GM18870 (cell line): ENCODE results near the gene SEC16A.
"Not testable (repeated sequence)": the region's sequence is repeated elsewhere in the genome, so short reads cannot be mapped to it uniquely, and the experiment has no call there.

Experiments used
- ATAC-seq: cut with Tn5 transposase; IDR thresholded peaks from one replicate; pipeline ENCODE4 v1.9.1; 2021; ENCODE audit warnings: moderate library complexity; ENCODE audit not compliant: unreplicated experiment

The SEC16A gene

GRCh38 chr9:136424750-136425362, 58.0 kb downstream of the SEC16A start:
- ATAC-seq: no peak

DNA sequence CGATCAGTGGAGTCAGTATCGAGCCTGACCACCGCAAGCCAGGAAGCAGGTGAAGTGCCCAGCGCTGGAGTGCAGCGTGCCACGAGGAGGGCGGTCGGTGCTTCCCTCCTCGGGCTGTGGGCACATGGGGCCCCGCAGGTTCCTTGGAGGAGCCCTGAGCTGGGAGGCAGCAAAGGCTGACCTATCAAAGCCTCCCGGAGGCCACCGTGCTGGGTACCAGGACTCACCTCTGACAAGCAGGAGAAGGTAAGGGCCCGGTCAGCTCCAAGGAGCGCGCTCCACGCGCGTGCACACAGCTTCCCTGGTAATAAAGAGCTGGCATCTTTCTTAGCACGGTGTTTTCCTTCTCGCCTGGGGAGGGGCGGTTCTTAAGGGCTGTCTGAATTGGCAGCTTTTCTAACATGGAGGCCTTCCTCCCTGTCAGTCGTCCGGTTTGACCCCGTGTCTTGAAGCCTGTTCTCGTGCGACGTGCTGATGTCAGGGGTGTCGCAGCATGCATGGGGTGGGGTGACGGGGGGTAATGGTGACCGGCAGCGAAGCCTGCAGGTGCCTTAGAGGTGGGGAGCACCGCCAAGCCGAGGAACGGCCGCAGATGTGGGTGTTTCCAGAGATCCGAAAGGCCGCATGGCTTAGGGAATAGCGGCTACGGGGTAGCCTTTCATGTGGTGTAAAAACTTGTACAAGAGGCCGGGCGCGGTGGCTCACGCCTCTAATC, 59.3 kb downstream of the SEC16A start:
- no peak for ATAC-seq

- ATAC-seq: no peak
These were observed 60.0 kb downstream of the SEC16A start for GRCh38 chr9:136422876-136423275.

DNA sequence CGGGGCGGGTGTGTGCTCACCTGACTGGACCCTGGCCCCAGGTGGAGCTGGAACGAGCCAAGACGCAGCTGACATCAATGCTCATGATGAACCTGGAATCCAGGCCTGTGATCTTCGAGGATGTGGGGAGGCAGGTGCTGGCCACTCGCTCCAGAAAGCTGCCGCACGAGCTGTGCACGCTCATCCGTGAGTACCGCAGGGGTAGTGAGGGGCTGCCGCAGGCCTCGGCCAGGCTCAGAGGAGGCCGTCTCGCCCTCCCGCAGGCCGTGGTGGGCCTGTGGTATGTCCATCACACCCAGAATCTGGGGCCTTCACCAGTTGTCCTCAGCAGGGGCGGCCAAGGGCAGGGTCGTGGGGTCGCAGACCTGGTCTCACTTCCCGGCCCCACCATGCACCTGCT, 61.0 kb downstream of the SEC16A start:
- no peak for ATAC-seq

DNA sequence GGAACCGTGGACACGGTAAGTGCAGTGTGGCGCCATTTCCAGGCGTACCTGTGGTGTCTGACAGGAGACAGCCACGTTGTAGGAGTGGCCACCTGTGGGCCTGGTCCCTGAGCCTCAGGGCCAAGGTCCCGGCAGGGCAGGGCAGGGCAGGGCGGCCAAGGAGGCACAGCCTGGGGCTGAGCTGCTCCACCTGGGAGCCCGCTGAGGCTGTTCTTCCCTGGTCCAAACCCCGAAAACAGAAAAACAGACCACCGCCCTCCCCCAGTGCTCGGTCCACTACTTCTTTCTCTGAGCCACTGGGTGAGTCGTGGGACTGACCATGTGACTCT, 63.8 kb downstream of the SEC16A start:
- no peak for ATAC-seq

DNA sequence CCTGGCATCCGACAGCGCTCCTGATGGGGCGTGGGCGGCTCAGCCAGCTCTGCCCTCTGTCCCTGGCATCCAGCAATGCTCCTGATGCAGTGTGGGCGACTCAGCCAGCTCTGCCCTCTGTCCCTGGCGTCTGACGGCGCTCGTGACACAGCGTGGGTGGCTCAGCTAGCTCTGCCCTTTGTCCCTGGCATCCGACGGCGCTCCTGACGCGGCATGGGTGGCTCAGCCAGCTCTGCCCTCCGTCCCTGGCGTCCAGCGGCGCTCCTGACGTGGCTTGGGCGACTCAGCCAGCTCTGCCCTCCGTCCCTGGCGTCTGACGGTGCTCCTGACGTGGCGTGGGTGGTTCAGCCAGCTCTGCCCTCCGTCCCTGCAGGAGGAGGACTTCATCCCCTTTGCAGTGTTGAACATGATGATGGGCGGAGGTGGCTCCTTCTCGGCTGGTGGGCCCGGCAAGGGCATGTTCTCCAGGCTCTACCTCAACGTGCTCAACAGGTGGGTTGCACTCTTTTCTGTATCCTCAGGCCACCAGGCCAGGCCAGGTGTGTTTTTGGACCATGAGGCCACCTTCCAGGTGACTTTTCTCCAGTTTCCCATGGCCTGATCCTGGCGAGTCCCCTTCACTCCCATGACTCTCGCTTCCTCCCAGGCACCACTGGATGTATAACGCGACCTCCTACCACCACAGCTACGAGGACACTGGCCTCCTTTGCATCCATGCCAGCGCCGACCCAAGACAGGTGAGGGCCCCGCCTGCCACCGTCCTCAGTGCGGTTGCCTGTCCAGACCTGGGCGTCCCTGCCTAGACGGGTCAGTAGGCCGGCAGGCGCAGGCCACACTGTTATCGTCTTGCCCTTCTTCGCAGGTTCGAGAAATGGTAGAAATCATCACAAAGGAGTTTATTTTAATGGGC, 64.4 kb downstream of the SEC16A start:
- ATAC-seq: no peak

- ATAC-seq: no peak
These were observed 65.9 kb downstream of the SEC16A start for GRCh38 chr9:136416914-136417313.

- ATAC-seq: no peak
These were observed 66.4 kb downstream of the SEC16A start for GRCh38 chr9:136416427-136416826.

DNA sequence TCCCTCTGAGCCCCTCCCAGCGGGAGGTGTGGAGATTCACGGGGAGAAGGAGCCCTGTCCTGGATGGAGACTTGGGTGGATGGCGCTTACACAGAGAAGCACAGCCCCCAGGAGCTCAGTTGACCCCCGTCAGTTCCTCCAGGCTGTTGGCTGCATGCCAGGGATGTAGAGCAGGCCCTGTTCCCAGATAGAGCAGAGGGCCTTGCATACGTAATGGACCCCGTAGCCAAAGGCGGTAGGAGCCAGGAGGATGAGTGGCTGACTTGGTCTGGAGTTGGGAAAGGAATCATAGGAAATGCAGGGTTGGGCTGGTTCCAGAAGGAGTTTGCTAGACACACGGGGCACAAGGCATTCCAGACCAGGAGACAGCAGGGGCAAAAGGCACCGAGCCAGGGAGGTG, 69.9 kb downstream of the SEC16A start:
- no peak for ATAC-seq

DNA sequence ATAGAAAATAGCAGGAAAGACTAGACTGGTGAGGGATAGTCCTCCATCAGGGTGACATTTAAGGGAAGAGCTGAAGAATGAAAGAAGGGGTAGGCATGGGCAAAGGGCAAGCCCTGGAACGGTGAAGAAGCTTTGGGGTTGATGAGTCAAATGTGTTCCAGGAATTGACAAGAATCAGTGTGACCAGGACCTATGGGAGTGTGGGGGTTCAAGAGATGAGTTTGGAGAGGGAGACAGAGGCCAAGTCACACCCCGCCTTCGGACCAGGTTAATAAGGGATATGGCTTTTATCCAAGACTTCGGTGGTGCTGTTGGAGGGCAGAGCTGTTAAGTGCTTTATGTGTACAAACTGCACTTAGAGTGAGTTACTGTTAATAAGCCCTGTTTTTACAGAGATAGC, 71.5 kb downstream of the SEC16A start:
- no peak for ATAC-seq

DNA sequence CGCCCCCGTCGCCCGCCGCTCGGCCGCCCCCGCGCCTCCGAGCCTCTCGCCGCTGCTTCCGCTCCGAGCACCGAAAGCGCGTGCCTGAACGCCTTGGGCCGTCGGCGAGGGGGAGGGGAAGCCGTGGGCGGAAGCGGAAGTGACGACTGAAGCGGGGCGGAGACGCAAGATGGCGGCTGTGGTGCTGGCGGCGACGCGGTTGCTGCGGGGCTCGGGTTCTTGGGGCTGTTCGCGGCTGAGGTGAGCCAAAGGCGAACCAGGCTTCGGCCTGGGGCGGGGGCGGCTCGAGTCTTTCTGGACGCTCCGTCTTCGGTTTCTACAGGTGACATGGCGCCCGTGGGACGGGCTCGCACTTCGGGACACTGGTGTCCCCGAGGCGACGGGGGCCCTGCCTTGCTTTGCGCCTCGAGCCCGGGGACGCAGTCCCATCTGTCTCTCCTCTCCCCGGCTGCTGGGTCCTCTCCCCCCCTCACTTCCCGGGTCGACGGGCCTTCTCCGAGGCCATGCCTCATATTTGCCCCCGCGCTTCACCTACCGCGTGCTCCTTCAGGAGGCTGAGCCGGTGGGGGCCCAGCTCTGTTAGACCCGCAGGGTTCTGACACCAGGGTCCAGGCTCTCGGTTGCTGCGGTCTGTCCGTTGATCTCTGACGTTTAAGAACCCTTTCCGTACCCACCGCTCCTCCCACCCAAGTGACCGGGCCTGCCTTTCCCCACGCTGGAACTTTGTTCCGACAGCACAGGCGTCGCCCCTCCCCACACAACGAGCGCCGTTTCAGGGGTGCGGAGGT, 72.1 kb downstream of the SEC16A start, which contains the start of the genes ENTR1 and PMPCA:
Gene ENTR1, minus strand, starts transcription at position 115 of the 788 bp plus-strand sequence. CDS start 217 bp downstream, outside the sequence.
Gene PMPCA, plus strand, starts transcription at position 159 of the 788 bp plus-strand sequence. Its CDS starts 11 bp downstream, at position 170.
- ATAC-seq: no peak

- no peak for ATAC-seq
These were observed 73.0 kb downstream of the SEC16A start for GRCh38 chr9:136409557-136410455.

DNA sequence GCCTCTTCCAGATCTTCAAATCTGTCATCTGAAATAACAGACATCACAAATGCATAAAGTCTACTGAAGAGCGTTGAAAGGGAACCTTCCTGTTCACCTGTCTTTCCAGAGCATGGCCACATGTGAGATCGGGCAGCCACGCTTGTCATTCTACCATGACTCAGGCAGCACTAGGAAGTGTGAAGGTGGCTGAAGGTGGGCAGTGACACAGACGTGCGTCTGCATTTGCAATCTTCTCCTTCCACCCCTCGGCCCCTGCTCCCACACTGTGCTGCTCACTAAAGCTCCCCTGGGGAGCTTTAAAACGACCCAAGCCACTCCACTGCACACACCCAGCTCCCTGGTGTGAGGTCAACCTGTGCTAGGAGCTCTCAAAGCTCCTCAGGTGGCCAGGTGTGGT, 74.9 kb downstream of the SEC16A start:
- ATAC-seq: no peak

DNA sequence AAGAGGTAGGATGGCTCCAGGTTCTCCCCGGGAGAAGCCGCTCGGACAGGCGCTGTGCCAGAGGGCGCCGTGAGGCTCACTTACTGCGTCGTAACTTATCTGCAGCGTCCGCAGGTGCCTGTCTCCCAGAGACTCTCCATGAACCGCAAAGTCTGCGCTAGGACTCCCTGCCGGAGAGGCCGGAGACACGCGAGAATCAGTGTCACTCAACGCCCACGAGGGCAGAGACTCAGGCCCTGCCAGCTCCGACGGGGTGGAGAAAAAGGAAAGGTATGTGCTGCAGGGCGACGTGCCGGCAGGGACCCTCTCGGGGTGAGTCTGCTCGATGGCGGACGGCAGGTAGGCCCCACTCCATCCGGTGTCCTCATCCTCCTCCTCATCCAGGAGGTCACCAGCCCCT, 75.8 kb downstream of the SEC16A start:
- not testable (repeated sequence) for ATAC-seq

- not testable (repeated sequence) for ATAC-seq
These were observed 76.9 kb downstream of the SEC16A start for GRCh38 chr9:136405904-136406303.

DNA sequence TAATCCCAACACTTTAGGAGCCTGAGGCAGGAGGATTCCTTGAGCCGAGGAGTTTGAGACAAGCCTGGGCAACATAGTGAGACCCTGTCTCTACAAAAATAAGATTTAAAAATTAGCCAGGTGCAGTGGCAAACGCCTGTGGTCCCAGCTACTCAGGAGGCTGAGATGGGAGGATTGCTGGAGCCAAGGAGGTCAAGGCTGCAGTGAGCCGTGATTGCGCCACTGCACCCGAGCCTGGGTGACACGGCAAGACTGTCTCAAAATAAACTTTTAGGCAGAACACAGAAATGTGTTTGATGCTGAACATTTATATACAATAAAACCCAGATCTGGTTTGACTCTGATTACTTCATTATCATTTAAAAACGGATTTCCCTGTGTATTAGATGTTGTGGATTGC, 77.4 kb downstream of the SEC16A start:
- no peak for ATAC-seq

GRCh38 chr9:136404801-136405136, 78.1 kb downstream of the SEC16A start:
- ATAC-seq: no peak

DNA sequence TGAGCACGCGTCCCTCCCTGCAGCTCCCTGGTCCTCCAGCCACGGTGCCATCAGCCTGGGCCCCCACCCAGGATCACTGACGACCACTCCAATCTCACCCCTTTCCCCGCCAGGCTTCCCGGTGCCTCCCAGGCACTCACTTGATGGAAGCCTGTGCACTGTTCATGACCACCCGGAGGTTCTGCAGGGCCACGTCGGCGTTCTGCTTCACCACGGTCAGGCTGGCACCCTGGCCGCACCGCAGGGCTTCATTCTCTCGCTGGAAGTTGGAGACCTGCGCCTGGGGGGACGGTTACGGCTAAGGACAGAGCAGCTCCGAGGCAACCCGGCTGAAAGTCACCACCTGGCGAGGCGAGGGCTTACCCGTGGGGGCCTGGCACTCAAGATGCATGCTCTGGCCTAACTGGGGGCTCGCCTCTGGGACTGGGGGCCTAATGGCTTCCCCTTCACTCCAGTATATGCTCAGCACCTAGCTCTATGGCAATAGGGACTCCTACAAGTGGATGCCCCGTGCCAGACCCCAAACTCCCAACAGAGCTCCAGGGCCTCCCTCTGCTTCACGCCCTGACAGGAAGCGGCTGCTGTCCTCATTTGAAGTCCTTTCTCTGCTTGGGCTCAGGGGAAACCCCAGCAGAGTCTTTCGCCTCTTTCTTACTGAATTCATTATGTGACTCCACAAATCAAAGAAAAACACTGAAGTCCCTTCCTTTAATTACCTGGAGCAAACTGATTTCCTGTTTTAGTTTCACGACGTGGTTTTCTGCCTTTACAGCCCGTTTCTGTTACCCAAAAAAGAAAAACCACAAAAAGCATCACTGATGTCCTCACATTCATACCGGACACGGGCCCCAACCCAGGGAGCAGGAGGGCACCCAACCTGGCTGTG, 78.7 kb downstream of the SEC16A start:
- no peak for ATAC-seq

DNA sequence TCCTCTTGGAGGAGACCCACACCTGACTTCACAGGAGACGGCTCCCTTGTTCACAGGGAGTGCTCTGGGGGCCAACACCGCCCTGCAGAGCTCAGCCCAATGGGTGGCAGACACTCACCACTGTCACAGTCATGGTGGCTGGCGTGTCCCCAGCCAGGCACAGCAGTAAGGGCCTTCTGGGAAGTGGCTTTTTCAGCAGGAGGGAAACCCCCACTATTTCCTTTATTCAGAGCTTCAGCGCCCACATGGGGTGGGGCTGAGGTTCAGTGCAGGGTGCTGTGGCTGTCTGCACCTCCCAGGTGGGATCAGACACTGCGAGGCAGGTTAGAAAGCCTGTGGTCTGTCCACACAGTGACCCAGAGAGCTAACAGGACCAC, 79.3 kb downstream of the SEC16A start:
- no peak for ATAC-seq
